WTC11 (cell line): ENCODE data around the gene GPR37L1. TPM values are rescaled to one million over a fixed set of nuclear protein-coding genes. Genes with fewer than 3 reads are reported as not detected.

Experiments
- ATAC-seq: fragments of 200-7000 bp; cut with Tn5 transposase; 2 replicates; pipeline ENCODE4 v1.10.0; 2021; ENCODE audit warnings: mild to moderate bottlenecking, moderate library complexity
- CTCF ChIA-PET: fragments of 300-600 bp; sonication (Branson Sonifier 250); formaldehyde crosslinking; loops from one replicate; lab custom pipeline; 2021; ENCODE audit warnings: antibody characterized with exemption; lab: Charles Lee
- POLR2A ChIA-PET: fragments of 350-600 bp; sonication (Branson Sonifier 250); formaldehyde crosslinking; loops from one replicate; lab custom pipeline; 2021; ENCODE audit warnings: antibody characterized with exemption; lab: Charles Lee
- DNase-seq: peaks from one replicate; pipeline ENCODE4 v3.0.0; 2021; ENCODE audit warnings: low spot score
- H3K27ac Mint-ChIP-seq: 2 replicates; pipeline ENCODE4 v1.8.0; 2021; ENCODE audit warnings: mixed read lengths
- H3K27me3 Mint-ChIP-seq: 2 replicates; pipeline ENCODE4 v1.8.0; 2021; ENCODE audit warnings: low read depth, mild to moderate bottlenecking, moderate library complexity, mixed read lengths
- H3K36me3 Mint-ChIP-seq: 2 replicates; pipeline ENCODE4 v1.8.0; 2021; ENCODE audit warnings: mixed read lengths
- H3K4me1 Mint-ChIP-seq: 2 replicates; pipeline ENCODE4 v1.8.0; 2022; ENCODE audit warnings: mixed read lengths
- H3K4me3 Mint-ChIP-seq: 2 replicates; pipeline ENCODE4 v1.8.0; 2021; ENCODE audit warnings: mild to moderate bottlenecking, moderate library complexity, mixed read lengths
- H3K9me3 Mint-ChIP-seq: 2 replicates; pipeline ENCODE4 v1.8.0; 2021; ENCODE audit warnings: mixed read lengths
- CREM ChIP-seq: sonication (generic); formaldehyde crosslinking; IDR thresholded peaks from 2 replicates; pipeline ENCODE4 v1.8.1; 2022; ENCODE audit warnings: mild to moderate bottlenecking, missing genetic modification reagents, moderate library complexity
- ESRRA ChIP-seq: sonication (generic); formaldehyde crosslinking; IDR thresholded peaks from 2 replicates; pipeline ENCODE4 v1.8.1; 2022; ENCODE audit warnings: mild to moderate bottlenecking, missing genetic modification reagents, borderline replicate concordance
- ETV6 ChIP-seq: sonication (generic); formaldehyde crosslinking; IDR thresholded peaks from 2 replicates; pipeline ENCODE4 v1.8.1; 2022; ENCODE audit warnings: mild to moderate bottlenecking, missing genetic modification reagents
- HMGA2 ChIP-seq: fragments of 250-450 bp; sonication (Bioruptor Pico); IDR thresholded peaks from 2 replicates; pipeline ENCODE4 v1.4.0; 2021; ENCODE audit warnings: mild to moderate bottlenecking, moderate library complexity
- JAZF1 ChIP-seq: fragments of 250-450 bp; sonication (Bioruptor Pico); IDR thresholded peaks from 2 replicates; pipeline ENCODE4 v1.9.0; 2021; ENCODE audit warnings: moderate library complexity, mild to moderate bottlenecking, inconsistent platforms
- JUN ChIP-seq: sonication (generic); formaldehyde crosslinking; IDR thresholded peaks from 2 replicates; pipeline ENCODE4 v1.8.0; 2023; ENCODE audit warnings: mild to moderate bottlenecking, missing genetic modification reagents
- NFE2L1 ChIP-seq: sonication (generic); formaldehyde crosslinking; IDR thresholded peaks from 2 replicates; pipeline ENCODE4 v1.8.1; 2023; ENCODE audit warnings: missing genetic modification reagents
- PRRX2 ChIP-seq: fragments of 250-450 bp; sonication (Bioruptor Pico); IDR thresholded peaks from 2 replicates; pipeline ENCODE4 v1.8.0; 2021; ENCODE audit warnings: mild to moderate bottlenecking
- TCF7 ChIP-seq: sonication (generic); formaldehyde crosslinking; IDR thresholded peaks from 2 replicates; pipeline ENCODE4 v1.8.0; 2022; ENCODE audit warnings: mild to moderate bottlenecking, low read depth, missing genetic modification reagents, moderate library complexity
- TP53 ChIP-seq: sonication (generic); formaldehyde crosslinking; IDR thresholded peaks from 2 replicates; pipeline ENCODE4 v1.8.1; 2023; ENCODE audit warnings: mild to moderate bottlenecking, missing genetic modification reagents
- ZNF317 ChIP-seq: sonication (generic); formaldehyde crosslinking; IDR thresholded peaks from 2 replicates; pipeline ENCODE4 v1.8.1; 2023; ENCODE audit warnings: low read depth, mild to moderate bottlenecking, moderate library complexity, missing genetic modification reagents, borderline replicate concordance
- ZNF396 ChIP-seq: fragments of 250-450 bp; sonication (Bioruptor Pico); IDR thresholded peaks from 2 replicates; pipeline ENCODE4 v1.8.0; 2021; ENCODE audit warnings: mild to moderate bottlenecking, moderate library complexity, borderline replicate concordance
- total RNA-seq: library from RNA; stranded (reverse); gene quantifications from 3 replicates; pipeline ENCODE4 v1.2.3, GENCODE V29; 2021
- TF ChIP-seq, protein P1 (sequence below): sonication (generic); formaldehyde crosslinking; IDR thresholded peaks from 2 replicates; pipeline ENCODE4 v1.8.1; 2023; ENCODE audit warnings: mild to moderate bottlenecking, missing genetic modification reagents
- TF ChIP-seq, protein P2 (sequence below): fragments of 250-450 bp; sonication (Bioruptor Pico); IDR thresholded peaks from 2 replicates; pipeline ENCODE4 v1.9.0; 2021; ENCODE audit warnings: mild to moderate bottlenecking
- TF ChIP-seq, protein P3 (sequence below): sonication (generic); formaldehyde crosslinking; IDR thresholded peaks from 2 replicates; pipeline ENCODE4 v1.8.0; 2023; ENCODE audit warnings: missing genetic modification reagents, mild to moderate bottlenecking, borderline replicate concordance
- TF ChIP-seq, protein P4 (sequence below): sonication (generic); formaldehyde crosslinking; IDR thresholded peaks from 2 replicates; pipeline ENCODE4 v1.8.0; 2023; ENCODE audit warnings: mild to moderate bottlenecking, missing genetic modification reagents
- TF ChIP-seq, protein P5 (sequence below): sonication (generic); formaldehyde crosslinking; IDR thresholded peaks from 2 replicates; pipeline ENCODE4 v1.8.0; 2023; ENCODE audit warnings: missing genetic modification reagents
- TF ChIP-seq, protein P6 (sequence below): sonication (generic); formaldehyde crosslinking; IDR thresholded peaks from 2 replicates; pipeline ENCODE4 v1.8.1; 2022; ENCODE audit warnings: low read depth, mild to moderate bottlenecking, moderate library complexity, missing genetic modification reagents, borderline replicate concordance

The GPR37L1 gene
- total RNA-seq, 1 experiment from 2014 or later = 0.07 TPM

DNA sequence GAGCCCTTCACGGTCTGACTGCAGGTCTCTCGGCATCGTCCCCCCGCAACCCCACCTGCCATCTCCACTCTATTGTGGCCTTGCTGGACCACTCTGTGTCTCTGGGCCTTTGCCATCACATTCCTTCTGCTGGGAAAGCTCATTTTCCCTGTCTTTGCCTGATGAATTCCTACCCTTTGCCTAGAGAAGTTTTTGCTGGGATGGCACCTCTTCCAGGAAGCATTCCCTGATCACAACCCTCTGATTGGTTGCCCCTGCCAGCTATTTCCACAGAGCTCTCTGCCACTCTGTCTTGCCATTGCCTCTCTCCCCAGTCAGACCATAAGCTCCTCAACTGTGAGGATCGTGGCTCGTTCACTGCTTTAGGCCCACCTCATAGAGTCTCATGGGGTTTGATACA lies 28.9 kb upstream of the GPR37L1 start:
- TF ChIP-seq JAZF1 (CRISPR knock-in tag) (no peak), TP53 (no peak), ZNF317 (CRISPR knock-in tag) (no peak), ESRRA (CRISPR knock-in tag) (no peak), ETV6 (CRISPR knock-in tag) (no peak), CREM (CRISPR knock-in tag) (no peak), HMGA2 (no peak), ZNF396 (CRISPR knock-in tag) (no peak), PRRX2 (CRISPR knock-in tag) (no peak), JUN (CRISPR knock-in tag) (no peak), NFE2L1 (CRISPR knock-in tag) (no peak), TCF7 (CRISPR knock-in tag) (no peak)
- TF ChIP-seq, protein P1, sequence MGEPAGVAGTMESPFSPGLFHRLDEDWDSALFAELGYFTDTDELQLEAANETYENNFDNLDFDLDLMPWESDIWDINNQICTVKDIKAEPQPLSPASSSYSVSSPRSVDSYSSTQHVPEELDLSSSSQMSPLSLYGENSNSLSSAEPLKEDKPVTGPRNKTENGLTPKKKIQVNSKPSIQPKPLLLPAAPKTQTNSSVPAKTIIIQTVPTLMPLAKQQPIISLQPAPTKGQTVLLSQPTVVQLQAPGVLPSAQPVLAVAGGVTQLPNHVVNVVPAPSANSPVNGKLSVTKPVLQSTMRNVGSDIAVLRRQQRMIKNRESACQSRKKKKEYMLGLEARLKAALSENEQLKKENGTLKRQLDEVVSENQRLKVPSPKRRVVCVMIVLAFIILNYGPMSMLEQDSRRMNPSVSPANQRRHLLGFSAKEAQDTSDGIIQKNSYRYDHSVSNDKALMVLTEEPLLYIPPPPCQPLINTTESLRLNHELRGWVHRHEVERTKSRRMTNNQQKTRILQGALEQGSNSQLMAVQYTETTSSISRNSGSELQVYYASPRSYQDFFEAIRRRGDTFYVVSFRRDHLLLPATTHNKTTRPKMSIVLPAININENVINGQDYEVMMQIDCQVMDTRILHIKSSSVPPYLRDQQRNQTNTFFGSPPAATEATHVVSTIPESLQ (CRISPR knock-in tag) = no peak
- TF ChIP-seq, protein P2, sequence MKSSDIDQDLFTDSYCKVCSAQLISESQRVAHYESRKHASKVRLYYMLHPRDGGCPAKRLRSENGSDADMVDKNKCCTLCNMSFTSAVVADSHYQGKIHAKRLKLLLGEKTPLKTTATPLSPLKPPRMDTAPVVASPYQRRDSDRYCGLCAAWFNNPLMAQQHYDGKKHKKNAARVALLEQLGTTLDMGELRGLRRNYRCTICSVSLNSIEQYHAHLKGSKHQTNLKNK (CRISPR knock-in tag) = no peak
- TF ChIP-seq, protein P3, sequence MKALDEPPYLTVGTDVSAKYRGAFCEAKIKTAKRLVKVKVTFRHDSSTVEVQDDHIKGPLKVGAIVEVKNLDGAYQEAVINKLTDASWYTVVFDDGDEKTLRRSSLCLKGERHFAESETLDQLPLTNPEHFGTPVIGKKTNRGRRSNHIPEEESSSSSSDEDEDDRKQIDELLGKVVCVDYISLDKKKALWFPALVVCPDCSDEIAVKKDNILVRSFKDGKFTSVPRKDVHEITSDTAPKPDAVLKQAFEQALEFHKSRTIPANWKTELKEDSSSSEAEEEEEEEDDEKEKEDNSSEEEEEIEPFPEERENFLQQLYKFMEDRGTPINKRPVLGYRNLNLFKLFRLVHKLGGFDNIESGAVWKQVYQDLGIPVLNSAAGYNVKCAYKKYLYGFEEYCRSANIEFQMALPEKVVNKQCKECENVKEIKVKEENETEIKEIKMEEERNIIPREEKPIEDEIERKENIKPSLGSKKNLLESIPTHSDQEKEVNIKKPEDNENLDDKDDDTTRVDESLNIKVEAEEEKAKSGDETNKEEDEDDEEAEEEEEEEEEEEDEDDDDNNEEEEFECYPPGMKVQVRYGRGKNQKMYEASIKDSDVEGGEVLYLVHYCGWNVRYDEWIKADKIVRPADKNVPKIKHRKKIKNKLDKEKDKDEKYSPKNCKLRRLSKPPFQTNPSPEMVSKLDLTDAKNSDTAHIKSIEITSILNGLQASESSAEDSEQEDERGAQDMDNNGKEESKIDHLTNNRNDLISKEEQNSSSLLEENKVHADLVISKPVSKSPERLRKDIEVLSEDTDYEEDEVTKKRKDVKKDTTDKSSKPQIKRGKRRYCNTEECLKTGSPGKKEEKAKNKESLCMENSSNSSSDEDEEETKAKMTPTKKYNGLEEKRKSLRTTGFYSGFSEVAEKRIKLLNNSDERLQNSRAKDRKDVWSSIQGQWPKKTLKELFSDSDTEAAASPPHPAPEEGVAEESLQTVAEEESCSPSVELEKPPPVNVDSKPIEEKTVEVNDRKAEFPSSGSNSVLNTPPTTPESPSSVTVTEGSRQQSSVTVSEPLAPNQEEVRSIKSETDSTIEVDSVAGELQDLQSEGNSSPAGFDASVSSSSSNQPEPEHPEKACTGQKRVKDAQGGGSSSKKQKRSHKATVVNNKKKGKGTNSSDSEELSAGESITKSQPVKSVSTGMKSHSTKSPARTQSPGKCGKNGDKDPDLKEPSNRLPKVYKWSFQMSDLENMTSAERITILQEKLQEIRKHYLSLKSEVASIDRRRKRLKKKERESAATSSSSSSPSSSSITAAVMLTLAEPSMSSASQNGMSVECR (CRISPR knock-in tag) = no peak
- TF ChIP-seq, protein P4, sequence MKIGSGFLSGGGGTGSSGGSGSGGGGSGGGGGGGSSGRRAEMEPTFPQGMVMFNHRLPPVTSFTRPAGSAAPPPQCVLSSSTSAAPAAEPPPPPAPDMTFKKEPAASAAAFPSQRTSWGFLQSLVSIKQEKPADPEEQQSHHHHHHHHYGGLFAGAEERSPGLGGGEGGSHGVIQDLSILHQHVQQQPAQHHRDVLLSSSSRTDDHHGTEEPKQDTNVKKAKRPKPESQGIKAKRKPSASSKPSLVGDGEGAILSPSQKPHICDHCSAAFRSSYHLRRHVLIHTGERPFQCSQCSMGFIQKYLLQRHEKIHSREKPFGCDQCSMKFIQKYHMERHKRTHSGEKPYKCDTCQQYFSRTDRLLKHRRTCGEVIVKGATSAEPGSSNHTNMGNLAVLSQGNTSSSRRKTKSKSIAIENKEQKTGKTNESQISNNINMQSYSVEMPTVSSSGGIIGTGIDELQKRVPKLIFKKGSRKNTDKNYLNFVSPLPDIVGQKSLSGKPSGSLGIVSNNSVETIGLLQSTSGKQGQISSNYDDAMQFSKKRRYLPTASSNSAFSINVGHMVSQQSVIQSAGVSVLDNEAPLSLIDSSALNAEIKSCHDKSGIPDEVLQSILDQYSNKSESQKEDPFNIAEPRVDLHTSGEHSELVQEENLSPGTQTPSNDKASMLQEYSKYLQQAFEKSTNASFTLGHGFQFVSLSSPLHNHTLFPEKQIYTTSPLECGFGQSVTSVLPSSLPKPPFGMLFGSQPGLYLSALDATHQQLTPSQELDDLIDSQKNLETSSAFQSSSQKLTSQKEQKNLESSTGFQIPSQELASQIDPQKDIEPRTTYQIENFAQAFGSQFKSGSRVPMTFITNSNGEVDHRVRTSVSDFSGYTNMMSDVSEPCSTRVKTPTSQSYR = no peak
- TF ChIP-seq, protein P5, sequence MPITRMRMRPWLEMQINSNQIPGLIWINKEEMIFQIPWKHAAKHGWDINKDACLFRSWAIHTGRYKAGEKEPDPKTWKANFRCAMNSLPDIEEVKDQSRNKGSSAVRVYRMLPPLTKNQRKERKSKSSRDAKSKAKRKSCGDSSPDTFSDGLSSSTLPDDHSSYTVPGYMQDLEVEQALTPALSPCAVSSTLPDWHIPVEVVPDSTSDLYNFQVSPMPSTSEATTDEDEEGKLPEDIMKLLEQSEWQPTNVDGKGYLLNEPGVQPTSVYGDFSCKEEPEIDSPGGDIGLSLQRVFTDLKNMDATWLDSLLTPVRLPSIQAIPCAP (CRISPR knock-in tag) = no peak
- TF ChIP-seq, protein P6, sequence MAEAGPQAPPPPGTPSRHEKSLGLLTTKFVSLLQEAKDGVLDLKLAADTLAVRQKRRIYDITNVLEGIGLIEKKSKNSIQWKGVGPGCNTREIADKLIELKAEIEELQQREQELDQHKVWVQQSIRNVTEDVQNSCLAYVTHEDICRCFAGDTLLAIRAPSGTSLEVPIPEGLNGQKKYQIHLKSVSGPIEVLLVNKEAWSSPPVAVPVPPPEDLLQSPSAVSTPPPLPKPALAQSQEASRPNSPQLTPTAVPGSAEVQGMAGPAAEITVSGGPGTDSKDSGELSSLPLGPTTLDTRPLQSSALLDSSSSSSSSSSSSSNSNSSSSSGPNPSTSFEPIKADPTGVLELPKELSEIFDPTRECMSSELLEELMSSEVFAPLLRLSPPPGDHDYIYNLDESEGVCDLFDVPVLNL = no peak
- Mint-ChIP-seq H3K27ac (no peak overlapping the region), H3K9me3 (no peaks in the 10 kb centered on the region), H3K36me3 (no peaks in the 10 kb centered on the region), H3K4me1 (peaks cover 4% of the 10 kb centered on the region; the same call in 1 of the 2 replicates), H3K4me3 (no peak overlapping the region), H3K27me3 (no peaks in the 10 kb centered on the region)
- POLR2A ChIA-PET = no interaction called here
- CTCF ChIA-PET = interaction anchor here (0.9 kb wide), 1 partner anchor 86 kb away, joined by 3 read pairs; no protein-coding TSS in a partner anchor
- ATAC-seq = no peak
- DNase-seq = no peak
